ENCODE results near the gene ILF2.

- TF ChIP-seq CTCF (conservative IDR thresholded peaks at IDR 0.05; ENCODE audit: low read length) (no peak), EZH2phosphoT487 (IDR thresholded peaks at IDR 0.05; ENCODE audit: borderline replicate concordance, low read depth, low read length) (no peak)
Observed at GRCh38 chr1:153633754-153634665, 36.8 kb downstream of the ILF2 start, which contains the start of gene CHTOP.

All from OCI-LY7 (cell line).